HG02678 (cell line): ENCODE results near the gene PHETA1.
"Not testable (repeated sequence)": the region's sequence is repeated elsewhere in the genome, so short reads cannot be mapped to it uniquely, and the experiment has no call there.

Experiments
- ATAC-seq: cut with Tn5 transposase; IDR thresholded peaks from one replicate; pipeline ENCODE4 v1.9.1; 2021; ENCODE audit warnings: mild to moderate bottlenecking, moderate library complexity; ENCODE audit not compliant: unreplicated experiment

The PHETA1 gene

GRCh38 chr12:111351026-111351425 lies 17.9 kb downstream of the PHETA1 start:
- no peak for ATAC-seq

- ATAC-seq = no peak
Measured at GRCh38 chr12:111349748-111350520, 19.0 kb downstream of the PHETA1 start.

- no peak for ATAC-seq
Measured at GRCh38 chr12:111349101-111349747, 19.7 kb downstream of the PHETA1 start.

GRCh38 chr12:111347891-111348644 lies 20.8 kb downstream of the PHETA1 start:
- no peak for ATAC-seq

- no peak for ATAC-seq
Measured at GRCh38 chr12:111344254-111344875, 24.5 kb downstream of the PHETA1 start.

- no peak for ATAC-seq
Measured at GRCh38 chr12:111343181-111343580, 25.7 kb downstream of the PHETA1 start.

- no peak for ATAC-seq
Measured at GRCh38 chr12:111342376-111342775, 26.5 kb downstream of the PHETA1 start.

- no peak for ATAC-seq
Measured at GRCh38 chr12:111341426-111342065, 27.3 kb downstream of the PHETA1 start.

- ATAC-seq = not testable (repeated sequence)
Measured at GRCh38 chr12:111340680-111341079, 28.2 kb downstream of the PHETA1 start.

GRCh38 chr12:111340231-111340630 lies 28.7 kb downstream of the PHETA1 start:
- no peak for ATAC-seq

- ATAC-seq = no peak
Measured at GRCh38 chr12:111339321-111339938, 29.5 kb downstream of the PHETA1 start.

GRCh38 chr12:111338096-111338495 lies 30.8 kb downstream of the PHETA1 start:
- no peak for ATAC-seq

GRCh38 chr12:111337371-111337770 lies 31.5 kb downstream of the PHETA1 start:
- no peak for ATAC-seq

GRCh38 chr12:111336411-111336810 lies 32.5 kb downstream of the PHETA1 start:
- not testable (repeated sequence) for ATAC-seq

GRCh38 chr12:111335811-111336210 lies 33.1 kb downstream of the PHETA1 start:
- no peak for ATAC-seq

GRCh38 chr12:111335301-111335700 lies 33.6 kb downstream of the PHETA1 start:
- ATAC-seq = not testable (repeated sequence)

- ATAC-seq = no peak
Measured at GRCh38 chr12:111334393-111334915, 34.4 kb downstream of the PHETA1 start.

GRCh38 chr12:111330800-111331752 lies 37.8 kb downstream of the PHETA1 start:
- ATAC-seq = no peak

- no peak for ATAC-seq
Measured at GRCh38 chr12:111328138-111328537, 40.8 kb downstream of the PHETA1 start.
